Hair follicular keratinocyte (primary cell): Measurements from ENCODE around the gene CAMK1D. TPM values are rescaled to one million over a fixed set of nuclear protein-coding genes. Genes with fewer than 3 reads are reported as not detected.

ENCODE experiments used
- total RNA-seq: library from RNA; depleted of rRNA; stranded (reverse); fragments of >200 nt; gene quantifications from 2 replicates; pipeline ENCODE4 v1.2.3, GENCODE V29; 2015

Gene CAMK1D
- total RNA-seq, result 0.15 and 0.39 TPM in 2 replicates

GRCh38 chr10:12348870-12349628 is at the start of gene CAMK1D:
TSS of gene CAMK1D (plus strand) at chr10:12349547.

Other genes starting within 250 kb of the CAMK1D start
- gene SEC61A2, start 219.9 kb upstream of the CAMK1D start, total RNA-seq, result 5.7 and 16.8 TPM in 2 replicates
- 85.2 and 89.9 TPM in 2 replicates for gene NUDT5, start 153.7 kb upstream of the CAMK1D start, total RNA-seq
- gene CDC123, start 153.4 kb upstream of the CAMK1D start, total RNA-seq, result 101 and 120 TPM in 2 replicates